Measurements from ENCODE around the gene BRCA2. TPM values are rescaled to one million over a fixed set of nuclear protein-coding genes. Genes with fewer than 3 reads are reported as not detected.

Gene BRCA2
- total and polyA plus RNA-seq, 2 experiments from 2014 or later, result 3.3 to 5.2 TPM

DNA sequence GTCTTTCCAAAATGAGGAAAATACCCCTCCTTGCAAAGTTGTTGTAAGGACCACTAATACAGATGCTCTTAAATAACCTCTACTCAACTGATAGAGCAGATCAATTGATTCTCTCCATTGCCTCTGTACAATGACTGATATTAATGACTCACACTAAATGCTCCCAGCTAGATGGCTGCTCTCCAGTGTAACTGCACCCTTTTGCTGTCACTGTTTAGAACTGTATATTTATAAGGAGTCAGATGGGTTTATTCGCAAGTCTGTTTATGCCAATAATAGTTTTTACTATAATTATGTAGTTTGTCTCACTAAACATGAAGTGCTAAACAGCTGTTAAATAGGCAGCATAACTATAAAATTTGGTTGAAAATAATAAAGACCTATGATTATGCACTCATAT, 133.7 kb downstream of the BRCA2 start:
- H3K9me3 ChIP-seq (ENCODE audit: low read depth), result no peaks in the 10 kb centered on the region
- no peak overlapping the region for H3K4me3 ChIP-seq
- H3K36me3 ChIP-seq, result no peaks in the 10 kb centered on the region
- no peak for DNase-seq (ENCODE audit: low read depth in 1 of 2, low spot score in 1 of 2)
- TF ChIP-seq, protein P1, sequence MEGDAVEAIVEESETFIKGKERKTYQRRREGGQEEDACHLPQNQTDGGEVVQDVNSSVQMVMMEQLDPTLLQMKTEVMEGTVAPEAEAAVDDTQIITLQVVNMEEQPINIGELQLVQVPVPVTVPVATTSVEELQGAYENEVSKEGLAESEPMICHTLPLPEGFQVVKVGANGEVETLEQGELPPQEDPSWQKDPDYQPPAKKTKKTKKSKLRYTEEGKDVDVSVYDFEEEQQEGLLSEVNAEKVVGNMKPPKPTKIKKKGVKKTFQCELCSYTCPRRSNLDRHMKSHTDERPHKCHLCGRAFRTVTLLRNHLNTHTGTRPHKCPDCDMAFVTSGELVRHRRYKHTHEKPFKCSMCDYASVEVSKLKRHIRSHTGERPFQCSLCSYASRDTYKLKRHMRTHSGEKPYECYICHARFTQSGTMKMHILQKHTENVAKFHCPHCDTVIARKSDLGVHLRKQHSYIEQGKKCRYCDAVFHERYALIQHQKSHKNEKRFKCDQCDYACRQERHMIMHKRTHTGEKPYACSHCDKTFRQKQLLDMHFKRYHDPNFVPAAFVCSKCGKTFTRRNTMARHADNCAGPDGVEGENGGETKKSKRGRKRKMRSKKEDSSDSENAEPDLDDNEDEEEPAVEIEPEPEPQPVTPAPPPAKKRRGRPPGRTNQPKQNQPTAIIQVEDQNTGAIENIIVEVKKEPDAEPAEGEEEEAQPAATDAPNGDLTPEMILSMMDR (IDR thresholded peaks at IDR 0.05; ENCODE audit: low read depth, low read length), result no peak
- H3K27ac ChIP-seq, result no peak overlapping the region
- H3K4me1 ChIP-seq (ENCODE audit: low read depth), result peaks cover 16% of the 10 kb centered on the region
- no peaks in the 10 kb centered on the region for H3K27me3 ChIP-seq

Other genes with a start within 250 kb of the BRCA2 start
- not detected in 2 replicates for gene ZAR1L, start 145 bp upstream of the BRCA2 start, total RNA-seq
- gene ZAR1L, start 145 bp upstream of the BRCA2 start, polyA plus RNA-seq, result not detected in 2 replicates
- 2.9 and 8.9 TPM in 2 replicates for gene N4BP2L1, start 112.6 kb downstream of the BRCA2 start, total RNA-seq
- gene N4BP2L1, start 112.6 kb downstream of the BRCA2 start, polyA plus RNA-seq, result 2.0 and 8.7 TPM in 2 replicates
- 34.6 and 137 TPM in 2 replicates for gene N4BP2L2, start 223.3 kb downstream of the BRCA2 start, total RNA-seq
- 96.8 and 136 TPM in 2 replicates for gene N4BP2L2, start 223.3 kb downstream of the BRCA2 start, polyA plus RNA-seq

Measured in cardiac muscle cell (in vitro differentiated cells and primary cell).